Upper lobe of right lung (tissue), 1 donor: ENCODE measurements around the gene MELK. TPM values are rescaled to one million over a fixed set of nuclear protein-coding genes. Genes with fewer than 3 reads are reported as not detected.

Source experiments
- ATAC-seq: fragments of 200-7000 bp; cut with Tn5 transposase; one replicate; pipeline ENCODE4 v1.9.1; 2020; ENCODE audit warnings: mild to moderate bottlenecking, moderate library complexity
- DNase-seq: peaks from one replicate; pipeline ENCODE4 v3.0.0-alpha.2; 2020
- H3K27ac ChIP-seq: fragments of 200-600 bp; one replicate; pipeline ENCODE4 v1.8.0; 2022
- H3K27me3 ChIP-seq: fragments of 200-600 bp; one replicate; pipeline ENCODE4 v1.8.0; 2022; ENCODE audit warnings: mild to moderate bottlenecking
- H3K36me3 ChIP-seq: fragments of 200-600 bp; one replicate; pipeline ENCODE4 v1.8.0; 2022
- H3K4me1 ChIP-seq: fragments of 200-600 bp; one replicate; pipeline ENCODE4 v1.8.0; 2022
- H3K4me3 ChIP-seq: fragments of 200-600 bp; one replicate; pipeline ENCODE4 v1.8.0; 2022; ENCODE audit warnings: mild to moderate bottlenecking
- H3K9me3 ChIP-seq: fragments of 200-600 bp; one replicate; pipeline ENCODE4 v1.8.0; 2022
- intact Hi-C: fragments of 100-400 bp; cut with DNase I; formaldehyde crosslinking; loops from one replicate; pipeline ENCODE4 v1.11.0; 2022
- total RNA-seq: library from RNA; stranded (reverse); fragmentation: NEBNext Ultra II Directional; extraction: Animal tissue kit (Norgen Biotek cat#: 25700); gene quantifications from one replicate; pipeline ENCODE4 v1.2.1, GENCODE V29; 2021
- TF ChIP-seq, protein P1 (sequence below): fragments of 200-600 bp; IDR thresholded peaks from one replicate; pipeline ENCODE4 v1.8.0; 2022; ENCODE audit warnings: antibody characterized with exemption
- donor health status: DM: no; HTN: yes; CAD: no; lungs with severe emphysema.

The MELK gene
- total RNA-seq, 1 donor from 2014 or later, result 1.2 TPM

DNA sequence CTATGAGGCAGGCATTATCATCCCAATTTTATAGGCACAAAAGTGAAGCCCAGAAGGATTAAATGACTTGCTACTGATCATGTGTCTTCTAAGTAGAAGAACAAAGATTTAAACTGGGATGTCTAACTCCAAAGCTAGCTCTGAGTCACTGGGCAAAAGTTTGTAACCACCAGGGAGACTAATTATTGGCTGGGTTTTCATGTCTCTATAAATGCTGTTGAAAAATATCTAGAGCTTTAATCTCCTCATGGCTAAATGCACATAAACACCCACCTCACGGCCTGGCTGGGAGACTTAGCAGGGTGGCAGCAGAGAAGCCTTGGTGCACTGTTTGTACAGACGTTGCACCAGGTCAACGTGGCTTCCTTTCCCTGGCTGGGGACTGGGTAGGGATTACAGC lies 144.6 kb downstream of the MELK start:
- DNase-seq, result no peak
- H3K9me3 ChIP-seq, result no peaks in the 10 kb centered on the region
- H3K4me3 ChIP-seq, result no peak overlapping the region
- no peak for ATAC-seq
- H3K36me3 ChIP-seq, result no peaks in the 10 kb centered on the region
- intact Hi-C loops, result no loop called here
- no peak overlapping the region for H3K27ac ChIP-seq
- H3K27me3 ChIP-seq, result no peaks in the 10 kb centered on the region
- no peaks in the 10 kb centered on the region for H3K4me1 ChIP-seq
- TF ChIP-seq, protein P1, sequence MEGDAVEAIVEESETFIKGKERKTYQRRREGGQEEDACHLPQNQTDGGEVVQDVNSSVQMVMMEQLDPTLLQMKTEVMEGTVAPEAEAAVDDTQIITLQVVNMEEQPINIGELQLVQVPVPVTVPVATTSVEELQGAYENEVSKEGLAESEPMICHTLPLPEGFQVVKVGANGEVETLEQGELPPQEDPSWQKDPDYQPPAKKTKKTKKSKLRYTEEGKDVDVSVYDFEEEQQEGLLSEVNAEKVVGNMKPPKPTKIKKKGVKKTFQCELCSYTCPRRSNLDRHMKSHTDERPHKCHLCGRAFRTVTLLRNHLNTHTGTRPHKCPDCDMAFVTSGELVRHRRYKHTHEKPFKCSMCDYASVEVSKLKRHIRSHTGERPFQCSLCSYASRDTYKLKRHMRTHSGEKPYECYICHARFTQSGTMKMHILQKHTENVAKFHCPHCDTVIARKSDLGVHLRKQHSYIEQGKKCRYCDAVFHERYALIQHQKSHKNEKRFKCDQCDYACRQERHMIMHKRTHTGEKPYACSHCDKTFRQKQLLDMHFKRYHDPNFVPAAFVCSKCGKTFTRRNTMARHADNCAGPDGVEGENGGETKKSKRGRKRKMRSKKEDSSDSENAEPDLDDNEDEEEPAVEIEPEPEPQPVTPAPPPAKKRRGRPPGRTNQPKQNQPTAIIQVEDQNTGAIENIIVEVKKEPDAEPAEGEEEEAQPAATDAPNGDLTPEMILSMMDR, result no peak

DNA sequence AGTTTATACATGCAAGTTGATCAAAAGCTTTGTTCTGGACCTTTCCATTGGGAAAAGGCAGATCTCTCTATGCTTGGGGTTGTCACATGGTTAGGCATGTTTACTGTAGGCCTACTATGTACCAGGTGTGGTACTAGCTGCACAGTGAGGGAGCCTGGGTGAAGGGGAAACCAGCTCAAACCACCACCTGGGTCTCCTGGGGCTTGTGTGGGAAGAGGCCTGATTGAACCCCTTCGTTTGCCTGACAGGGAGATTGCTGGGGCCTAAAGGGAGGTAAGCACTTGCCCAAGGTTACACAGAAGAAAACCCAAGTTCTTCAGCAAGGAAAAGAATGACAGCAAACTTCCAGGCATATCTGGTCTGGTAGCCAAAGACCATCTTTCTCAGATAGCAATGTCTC lies 145.9 kb downstream of the MELK start:
- intact Hi-C loops, result no loop called here
- Histone ChIP-seq H3K27me3 (no peaks in the 10 kb centered on the region), H3K4me3 (no peak overlapping the region), H3K36me3 (no peaks in the 10 kb centered on the region), H3K4me1 (no peaks in the 10 kb centered on the region), H3K27ac (no peak overlapping the region), H3K9me3 (no peaks in the 10 kb centered on the region)
- TF ChIP-seq, protein P1, result no peak
- DNase-seq, result no peak
- ATAC-seq, result no peak

DNA sequence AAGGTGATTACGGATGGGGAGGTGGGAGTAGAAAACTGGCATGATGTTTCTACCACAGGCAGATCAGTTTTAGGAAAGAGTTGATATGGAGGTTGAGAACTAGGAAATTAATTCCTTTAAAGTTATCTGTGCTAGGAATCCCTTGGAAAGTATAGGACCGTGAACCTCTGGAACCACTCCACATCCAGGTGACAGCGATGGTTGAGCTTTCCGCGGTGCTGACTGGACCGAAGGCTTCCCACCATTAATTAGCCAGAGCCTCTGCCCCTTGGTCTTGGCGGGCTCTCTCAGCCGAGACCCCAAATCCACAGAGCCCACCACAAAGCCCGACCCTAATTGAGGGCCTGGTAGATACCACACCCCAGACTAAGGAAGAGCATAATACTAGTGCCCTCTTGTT lies 147.3 kb downstream of the MELK start:
- no peak overlapping the region for H3K4me3 ChIP-seq
- H3K27me3 ChIP-seq, result no peaks in the 10 kb centered on the region
- DNase-seq, result no peak
- ATAC-seq, result no peak
- no peaks in the 10 kb centered on the region for H3K9me3 ChIP-seq
- H3K4me1 ChIP-seq, result no peaks in the 10 kb centered on the region
- no peaks in the 10 kb centered on the region for H3K36me3 ChIP-seq
- intact Hi-C loops, result no loop called here
- TF ChIP-seq, protein P1, result no peak
- no peak overlapping the region for H3K27ac ChIP-seq

DNA sequence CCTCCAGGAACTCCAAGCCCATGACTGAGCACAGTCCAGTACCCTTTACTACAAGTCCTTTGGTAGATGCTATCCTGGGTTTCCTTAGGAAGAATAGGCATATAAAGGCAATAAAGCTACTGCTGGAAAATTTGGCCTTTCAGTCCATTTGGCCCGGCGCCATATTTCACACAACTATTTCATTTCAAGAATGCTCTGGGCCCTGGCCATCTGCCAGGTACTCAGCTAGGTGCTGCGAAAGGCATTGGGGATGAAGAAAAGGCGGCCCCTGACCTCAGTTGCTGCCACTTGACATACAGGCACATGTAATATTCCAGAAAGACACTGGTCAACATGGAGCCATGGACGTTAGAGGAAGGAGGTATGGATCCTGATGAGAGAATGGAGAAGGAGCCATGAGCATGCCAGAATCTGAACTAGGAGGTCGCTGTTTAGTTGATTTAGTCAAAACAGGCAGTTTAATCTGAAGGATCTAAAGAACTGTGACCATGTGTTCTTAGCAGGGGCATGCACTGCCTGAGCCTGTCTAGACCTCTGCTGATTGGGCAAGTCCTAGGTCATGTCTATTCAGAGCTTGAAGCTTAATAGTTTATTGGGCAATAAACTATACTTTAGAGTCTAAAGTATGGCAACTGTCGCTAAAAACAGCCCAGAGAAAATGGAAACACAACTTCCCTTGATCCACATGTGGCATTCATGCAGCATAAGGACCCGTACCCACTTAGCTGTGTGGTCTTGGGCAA lies 149.3 kb downstream of the MELK start:
- TF ChIP-seq, protein P1, result no peak
- Histone ChIP-seq H3K36me3 (no peaks in the 10 kb centered on the region), H3K27me3 (no peaks in the 10 kb centered on the region), H3K4me1 (no peaks in the 10 kb centered on the region), H3K9me3 (no peaks in the 10 kb centered on the region), H3K27ac (no peak overlapping the region), H3K4me3 (no peak overlapping the region)
- peak; percentile 72 for DNase-seq
- intact Hi-C loops, result no loop called here
- ATAC-seq, result peak; percentile 21

DNA sequence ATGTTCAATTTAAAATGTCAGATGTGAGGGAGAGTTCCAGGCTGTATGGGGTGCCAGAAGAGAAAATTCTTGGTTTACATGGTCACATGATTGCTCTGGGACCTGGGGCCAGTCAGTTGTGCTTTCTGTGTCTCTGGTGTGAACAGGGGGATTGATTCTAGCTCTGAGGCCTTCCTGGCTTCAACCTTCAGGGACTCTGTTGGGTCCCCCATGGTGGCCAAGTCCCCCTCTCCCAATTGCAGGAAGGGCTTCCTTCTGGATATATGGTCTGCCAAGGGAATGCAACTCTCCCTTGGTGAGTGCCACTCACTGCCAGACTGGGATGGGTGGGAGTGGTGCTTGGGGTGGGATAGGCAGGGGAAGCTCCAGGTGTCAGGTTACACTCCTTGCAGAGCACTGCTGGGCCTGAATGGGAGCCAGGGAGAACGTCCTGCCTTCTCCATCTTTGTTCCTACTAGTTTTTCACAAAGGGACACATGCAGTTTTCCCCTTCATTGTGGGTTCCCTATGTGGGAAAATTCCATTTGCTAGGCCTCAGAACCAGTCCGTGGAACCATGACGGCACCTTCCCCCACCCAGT lies 153.2 kb downstream of the MELK start:
- intact Hi-C loops, result no loop called here
- TF ChIP-seq, protein P1, result no peak
- Histone ChIP-seq H3K36me3 (no peaks in the 10 kb centered on the region), H3K4me1 (no peaks in the 10 kb centered on the region), H3K27me3 (no peaks in the 10 kb centered on the region), H3K4me3 (no peak overlapping the region), H3K9me3 (no peaks in the 10 kb centered on the region), H3K27ac (no peak overlapping the region)
- DNase-seq, result no peak
- no peak for ATAC-seq

Other genes starting within 250 kb of the MELK start
- gene RNF38, start 172.6 kb upstream of the MELK start, total RNA-seq, result 49.7 TPM